Mononuclear cell (primary cell): ENCODE measurements around the gene ECHDC1. TPM values are rescaled to one million over a fixed set of nuclear protein-coding genes. Genes with fewer than 3 reads are reported as not detected.

Experiments used
- total RNA-seq: library from RNA; depleted of rRNA; stranded (reverse); fragments of >200 nt; gene quantifications from one replicate; pipeline ENCODE4 v1.2.3, GENCODE V29; 2012

ECHDC1 gene
- total RNA-seq, 1 donor: 17.9 TPM

Other genes starting within 250 kb of the ECHDC1 start
- gene RSPO3, start 224.9 kb downstream of the ECHDC1 start, total RNA-seq: not detected
- gene RNF146, start 76.7 kb downstream of the ECHDC1 start, total RNA-seq: 21.3 TPM
- 1.0 TPM for gene KIAA0408, start 115.8 kb upstream of the ECHDC1 start, total RNA-seq
- not detected for gene C6orf58, start 233.6 kb upstream of the ECHDC1 start, total RNA-seq